Activated CD4-positive, alpha-beta T cell treated with anti-CD3 and anti-CD28 coated beads for 4 hours (primary cell): Measurements from ENCODE around the gene C4orf50.
"Not testable (repeated sequence)": the region's sequence is repeated elsewhere in the genome, so short reads cannot be mapped to it uniquely, and the experiment has no call there.

Experiments used
- DNase-seq, 2 donors: peaks; one replicate each; pipeline ENCODE4 v3.0.0-alpha.2; 2020

The C4orf50 gene

GRCh38 chr4:5885733-5886132 is 132.5 kb downstream of the C4orf50 start:
- DNase-seq, result no peak

- no peak for DNase-seq
Observed at GRCh38 chr4:5884796-5885195, 133.4 kb downstream of the C4orf50 start.

GRCh38 chr4:5883916-5884315 is 134.3 kb downstream of the C4orf50 start:
- no peak for DNase-seq

GRCh38 chr4:5882947-5883346 is 135.3 kb downstream of the C4orf50 start:
- no peak for DNase-seq

DNA sequence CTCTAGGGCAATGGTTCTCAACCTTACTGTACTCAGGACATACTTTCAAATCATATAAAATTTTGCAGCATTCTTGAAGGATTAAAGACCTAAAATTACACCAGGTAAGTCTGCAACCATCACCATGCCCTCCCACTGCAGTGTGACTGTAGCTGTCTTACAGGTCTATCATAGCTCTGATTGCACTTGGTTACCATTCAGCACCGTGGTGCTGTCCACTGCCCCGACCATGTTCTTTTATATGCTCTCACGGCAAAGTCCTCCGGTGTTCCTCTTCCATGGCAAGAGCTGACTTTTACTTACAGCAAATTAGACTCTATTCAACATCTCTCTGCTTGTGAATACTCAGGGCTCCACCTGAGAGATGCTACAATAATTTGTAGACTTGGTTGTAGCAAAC is 136.9 kb downstream of the C4orf50 start:
- DNase-seq, result no peak

DNA sequence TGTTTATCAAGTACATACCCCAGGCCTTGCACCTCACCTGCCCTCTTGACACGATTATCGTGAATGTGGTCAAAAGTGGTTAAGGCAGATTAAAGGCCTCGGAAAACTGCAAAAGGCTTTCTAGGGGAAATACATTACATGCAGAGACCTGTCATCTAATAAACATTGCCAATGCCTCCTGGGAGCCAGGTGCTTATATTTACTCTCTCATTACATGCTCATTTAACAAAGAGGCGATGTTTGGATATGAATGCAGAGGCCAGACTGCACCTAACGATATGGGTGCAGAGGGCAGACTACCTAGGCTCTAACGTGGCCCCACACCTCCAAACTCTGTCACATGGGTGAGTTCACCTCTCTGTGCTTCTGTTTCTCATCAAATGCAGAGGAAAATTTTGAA is 139.9 kb downstream of the C4orf50 start:
- no peak for DNase-seq

DNA sequence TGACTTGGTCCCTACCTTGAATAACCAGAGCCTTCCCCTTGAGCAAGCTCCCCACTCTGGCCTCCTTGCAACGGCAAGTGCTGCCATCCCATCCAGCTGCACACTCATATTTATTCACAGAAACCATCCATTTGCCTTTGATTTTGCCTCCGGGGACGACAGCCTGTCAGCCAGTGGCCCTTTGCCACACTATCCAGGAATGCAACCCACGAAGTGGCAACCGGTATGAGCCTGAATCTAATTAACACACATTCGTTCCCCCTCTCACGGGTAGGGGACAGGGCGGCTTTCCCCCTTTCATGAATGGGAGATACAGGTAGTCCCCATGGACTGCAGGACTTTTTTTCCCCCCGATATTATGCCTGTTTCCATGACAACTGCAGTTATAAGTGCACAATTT is 140.8 kb downstream of the C4orf50 start:
- DNase-seq, result no peak

GRCh38 chr4:5874811-5875449 is 143.3 kb downstream of the C4orf50 start:
- DNase-seq, result no peak

DNA sequence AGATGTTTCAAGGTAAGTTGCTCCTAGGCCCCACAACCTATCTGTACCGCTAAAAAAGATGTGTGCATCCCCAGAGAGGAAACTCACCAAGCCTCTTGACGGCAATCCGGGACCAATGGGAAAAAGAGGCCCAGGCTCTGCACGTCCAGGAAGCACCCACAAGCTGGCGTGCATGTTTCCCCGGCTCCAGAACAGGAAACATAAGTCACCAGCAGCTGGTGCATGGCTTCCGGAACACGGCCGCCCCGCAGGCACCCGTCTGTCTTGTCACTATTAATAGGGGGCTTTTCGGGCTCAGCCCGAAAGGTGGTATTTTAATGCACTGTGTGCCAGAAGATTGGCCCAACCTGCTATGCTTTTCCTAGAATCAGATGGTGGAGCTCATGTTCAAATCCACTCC is 147.5 kb downstream of the C4orf50 start:
- no peak for DNase-seq

DNA sequence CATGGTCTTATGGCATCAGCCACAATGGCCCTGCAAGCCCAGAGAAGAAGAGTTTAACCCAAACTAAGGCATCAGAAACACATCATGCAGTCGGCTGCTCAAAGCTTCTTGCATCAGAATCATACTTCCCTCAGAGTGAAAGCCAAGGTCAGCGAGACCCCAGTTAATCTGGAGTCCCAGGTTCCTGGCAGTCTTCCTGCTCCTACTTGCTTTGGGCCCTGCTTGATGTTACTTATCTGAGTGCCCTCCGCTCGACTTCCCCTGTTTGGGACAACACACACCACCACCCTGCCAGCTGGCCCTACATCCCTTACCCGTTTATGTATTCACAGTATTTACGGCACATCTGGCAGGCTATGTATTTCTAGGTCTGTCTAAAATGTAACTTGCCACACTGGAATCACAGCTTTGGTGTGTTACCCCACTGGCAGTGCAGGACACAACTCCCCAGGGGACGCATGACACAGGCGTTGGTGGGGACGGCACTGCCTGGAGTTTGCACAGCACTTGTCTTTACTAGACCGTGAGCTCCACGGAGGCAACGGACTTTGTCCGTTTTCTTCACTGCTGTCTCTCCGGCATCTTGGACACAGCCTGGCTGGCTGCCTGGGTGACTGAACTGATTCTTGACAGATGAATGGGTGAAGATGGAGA is 148.1 kb downstream of the C4orf50 start:
- DNase-seq, result no peak

- no peak for DNase-seq
Observed at GRCh38 chr4:5867866-5868265, 150.4 kb downstream of the C4orf50 start.

- DNase-seq, result no peak
Observed at GRCh38 chr4:5866841-5867813, 151.1 kb downstream of the C4orf50 start.

DNA sequence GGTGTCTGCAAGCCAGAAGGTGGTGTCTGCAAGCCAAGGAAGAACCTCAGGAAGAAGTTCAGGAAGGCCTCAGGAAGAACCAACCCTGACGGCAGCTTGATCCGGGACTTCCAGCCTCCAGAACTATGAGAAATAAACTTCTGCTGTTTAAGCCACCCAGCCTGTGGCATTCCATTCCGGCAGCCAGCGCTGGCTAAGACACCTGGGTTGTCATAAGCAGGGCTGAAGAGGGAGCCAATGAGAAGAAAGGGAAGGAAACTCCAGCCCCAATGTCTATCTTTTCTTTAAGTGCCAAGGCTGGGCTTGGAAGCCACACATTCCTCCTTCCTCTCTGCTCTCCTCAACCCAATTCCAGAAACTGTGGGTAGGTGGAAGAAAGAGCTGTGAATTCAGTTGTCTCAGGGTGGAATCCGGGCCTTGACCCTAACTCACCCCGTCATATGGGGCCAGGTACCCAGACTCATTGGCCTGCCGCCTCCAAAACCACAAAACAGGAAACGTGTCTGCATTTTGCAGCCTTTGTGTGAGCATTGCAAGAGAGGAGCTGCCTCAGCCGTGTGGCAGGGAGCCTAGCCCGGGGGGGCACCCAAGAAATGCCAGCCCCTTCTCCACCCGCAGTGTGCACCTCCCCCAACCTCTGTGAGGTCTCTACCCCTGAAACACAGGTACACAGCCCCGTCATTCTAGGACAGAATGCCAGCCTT is 152.2 kb downstream of the C4orf50 start:
- DNase-seq, result no peak

GRCh38 chr4:5863461-5864113 is 154.6 kb downstream of the C4orf50 start:
- DNase-seq, result no peak

GRCh38 chr4:5858020-5858769 is 160.0 kb downstream of the C4orf50 start:
- no peak for DNase-seq

DNA sequence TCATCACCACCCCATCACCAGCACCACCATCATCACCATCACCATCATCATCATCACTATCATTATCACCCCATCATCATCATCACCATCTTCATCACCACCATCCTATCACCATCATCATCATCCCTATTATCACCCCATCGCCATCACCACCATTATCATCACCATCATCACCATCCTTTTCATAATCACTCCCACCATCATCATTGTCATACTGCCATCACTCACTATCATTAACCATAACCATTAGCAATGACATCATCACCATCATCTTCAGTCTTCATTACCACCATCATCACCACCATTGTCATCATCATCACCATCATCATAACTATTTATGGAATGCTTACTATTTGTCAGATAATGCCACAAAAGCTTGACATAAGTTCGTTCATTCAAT is 161.0 kb downstream of the C4orf50 start:
- no peak for DNase-seq

- not testable (repeated sequence) for DNase-seq
Observed at GRCh38 chr4:5856362-5856761, 161.9 kb downstream of the C4orf50 start.

- DNase-seq, result no peak
Observed at GRCh38 chr4:5854929-5855328, 163.3 kb downstream of the C4orf50 start.

DNA sequence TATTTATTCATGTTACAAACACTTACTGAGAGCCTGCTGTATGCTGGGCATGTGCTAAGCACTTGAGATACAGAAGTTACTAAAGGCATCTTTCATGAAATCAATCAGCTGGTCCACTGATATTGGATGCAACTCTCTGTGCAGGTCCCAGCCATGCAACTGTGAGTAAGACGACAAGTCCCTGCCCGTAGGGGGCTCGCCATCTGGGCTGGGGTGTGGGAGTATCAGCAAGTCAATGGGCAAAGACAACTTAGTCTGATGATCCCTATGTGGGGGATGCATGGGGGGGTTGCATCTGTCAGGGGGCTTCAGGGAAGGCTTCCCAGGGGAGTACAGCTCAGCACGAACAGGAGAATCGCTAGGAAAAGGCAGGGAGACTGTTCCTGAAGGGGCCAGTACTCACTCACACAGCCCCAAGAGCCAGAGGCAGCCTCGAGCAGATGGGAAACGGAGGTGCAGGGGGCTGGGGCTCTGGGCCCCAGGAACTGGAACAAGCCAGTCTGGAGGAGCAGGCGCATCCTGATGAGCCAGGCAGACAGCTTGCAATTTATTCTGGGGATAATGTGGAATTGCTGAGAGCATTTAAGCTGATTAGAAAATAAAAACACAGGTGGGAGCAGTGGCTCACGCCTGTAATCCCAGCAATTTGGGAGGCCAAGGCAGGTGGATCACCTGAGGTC is 165.6 kb downstream of the C4orf50 start:
- no peak for DNase-seq

- DNase-seq, result no peak
Observed at GRCh38 chr4:5851637-5852301, 166.5 kb downstream of the C4orf50 start.
